Posterior vena cava (tissue), 2 donors: ENCODE data around the gene MYO7B. TPM values are rescaled to one million over a fixed set of nuclear protein-coding genes. Genes with fewer than 3 reads are reported as not detected.

Experiments
- DNase-seq: peaks from one replicate; pipeline ENCODE4 v3.0.0-alpha.2; 2020; ENCODE audit warnings: low spot score
- intact Hi-C, 2 donors: fragments of 100-400 bp; cut with DNase I; formaldehyde crosslinking; loops; one replicate each; pipeline versions ENCODE4 v1.14.1 to v1.14.2; 2022 to 2023
- long read RNA-seq, 2 donors: library from polyadenylated mRNA; unstranded; transcript quantifications; one replicate each; pipeline ENCODE4 v2.0.0, GENCODE V29; 2020 to 2021
- total RNA-seq, 2 donors: library from RNA; stranded (reverse); fragmentation: NEBNext Ultra II Directional; extraction: Animal tissue kit (Norgen Biotek cat#: 25700); gene quantifications; one replicate each; pipeline ENCODE4 v1.2.1, GENCODE V29; 2021
- donor health status: DM: yes; HTN: yes; CAD: no.
- donor health status: DM: yes; HTN: yes; CAD: no.

MYO7B gene
- total RNA-seq = under 1 TPM; 0.67 to 0.79 TPM
- long read RNA-seq, donor 1 = 0 reads
- long read RNA-seq, donor 2, partial matches to known transcripts = 0 of 1 reads
- long read RNA-seq, donor 2, other reads (novel, unspliced or antisense) = 1 of 1 reads

DNA sequence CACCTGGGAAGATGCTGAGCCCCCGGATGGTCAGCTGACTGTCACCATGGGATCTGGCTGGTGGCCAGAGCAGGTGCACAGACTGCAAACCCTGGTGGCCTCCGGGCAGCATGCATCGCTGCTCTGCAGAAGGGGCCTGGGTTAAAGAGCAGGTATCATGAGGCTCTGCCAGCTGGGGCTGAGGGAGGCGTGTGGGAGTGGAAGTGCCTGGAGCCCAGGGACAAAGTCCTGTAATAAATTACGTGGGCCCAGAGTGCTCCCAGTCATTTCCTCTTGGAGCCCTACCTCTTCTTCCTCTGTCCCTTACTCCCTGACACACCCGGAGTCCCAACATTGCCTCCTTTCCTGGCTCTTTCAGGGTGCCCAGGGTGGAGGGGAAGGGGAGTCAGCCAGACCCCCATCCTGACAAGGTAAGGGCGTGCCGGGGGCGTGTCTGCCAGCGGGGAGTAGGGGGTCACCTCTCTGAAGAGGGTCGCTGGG, at the start of gene MYO7B:
Gene MYO7B, plus strand, starts transcription at position 262 of the 480 bp plus-strand sequence. CDS start 24,040 bp downstream, outside the sequence.
- no peak for DNase-seq
- intact Hi-C loops = no loop called here

DNA sequence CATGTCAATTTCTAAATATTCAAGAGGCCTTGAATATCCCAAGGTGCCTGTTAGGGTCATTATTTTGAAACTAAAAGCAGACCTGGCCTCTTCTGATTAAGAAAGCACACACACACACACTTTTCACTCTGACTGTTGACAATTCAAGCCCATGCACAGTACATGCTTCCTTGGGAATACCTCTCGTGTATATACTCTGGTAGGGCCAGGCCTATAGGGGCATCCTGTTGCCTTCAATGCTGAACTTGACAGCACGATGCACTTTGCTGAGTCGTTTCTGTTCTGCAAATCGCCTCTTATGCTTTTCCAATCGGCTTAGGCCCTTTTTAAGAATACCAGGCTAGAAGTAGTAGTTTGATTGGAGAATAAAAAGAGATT, 49.8 kb upstream of the MYO7B start:
- intact Hi-C loops = loop anchor here in 1 of 2 donors (5.0 kb wide), 1 partner anchor 168 kb away; no protein-coding TSS in a partner anchor
- DNase-seq = no peak

DNA sequence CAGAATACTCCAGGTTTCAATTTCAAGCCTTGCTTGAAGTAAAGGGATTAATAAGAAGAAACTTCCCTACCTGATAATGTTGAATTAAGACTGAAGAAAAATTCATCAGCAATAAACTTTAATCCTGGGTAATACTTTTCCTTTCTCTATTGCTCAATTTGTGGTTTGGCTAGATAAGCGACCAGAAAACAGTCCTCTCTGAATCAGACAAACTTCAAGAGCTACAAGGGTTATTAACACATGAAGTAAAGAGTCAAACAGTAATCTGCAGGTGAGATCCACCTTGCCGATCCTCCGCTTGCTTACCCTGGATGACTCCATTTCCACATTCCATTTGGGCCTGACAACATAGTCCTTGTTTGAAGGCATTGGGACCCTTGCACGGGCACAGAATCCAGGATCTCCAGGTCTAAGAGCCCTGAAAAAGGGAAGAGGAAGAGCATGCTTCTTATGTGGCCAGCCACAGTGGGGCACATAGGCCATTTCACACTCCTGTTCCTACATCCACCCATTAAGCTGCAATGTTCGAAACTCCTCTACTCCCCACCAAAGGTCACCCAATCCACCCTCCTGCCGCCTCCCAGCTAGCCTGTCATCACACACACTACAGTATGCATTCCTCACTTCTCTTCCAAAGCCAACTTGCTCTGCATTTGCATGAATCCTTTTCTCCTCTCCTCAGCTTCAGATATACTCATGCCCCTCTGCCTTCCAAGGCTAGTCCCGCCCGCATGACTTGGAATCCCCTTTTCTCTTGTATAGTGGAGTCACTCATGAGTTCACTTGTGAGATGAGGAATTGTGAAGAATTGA, 49.0 kb upstream of the MYO7B start:
- intact Hi-C loops = loop anchor here in 1 of 2 donors (5.0 kb wide), 1 partner anchor 169 kb away; no protein-coding TSS in a partner anchor
- DNase-seq = no peak

DNA sequence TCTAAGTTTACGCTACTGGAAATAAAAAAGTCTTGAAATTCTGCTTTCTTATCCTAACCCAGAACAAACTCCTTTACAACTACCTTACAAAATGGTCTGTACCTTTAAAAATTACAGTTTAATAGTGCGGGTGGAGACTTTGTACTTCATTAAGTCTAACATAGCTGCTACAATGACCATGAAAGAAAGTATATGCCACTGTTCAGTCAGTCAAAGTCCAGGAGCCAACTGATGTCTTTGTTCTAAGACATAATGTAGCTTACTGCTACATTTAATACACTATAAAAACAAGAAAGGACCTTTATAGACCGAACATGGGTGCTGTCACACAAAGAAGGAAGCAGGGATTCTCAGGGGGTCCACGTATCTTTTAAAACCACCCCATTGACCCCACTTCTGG, 45.2 kb upstream of the MYO7B start:
- intact Hi-C loops = no loop called here
- no peak for DNase-seq

DNA sequence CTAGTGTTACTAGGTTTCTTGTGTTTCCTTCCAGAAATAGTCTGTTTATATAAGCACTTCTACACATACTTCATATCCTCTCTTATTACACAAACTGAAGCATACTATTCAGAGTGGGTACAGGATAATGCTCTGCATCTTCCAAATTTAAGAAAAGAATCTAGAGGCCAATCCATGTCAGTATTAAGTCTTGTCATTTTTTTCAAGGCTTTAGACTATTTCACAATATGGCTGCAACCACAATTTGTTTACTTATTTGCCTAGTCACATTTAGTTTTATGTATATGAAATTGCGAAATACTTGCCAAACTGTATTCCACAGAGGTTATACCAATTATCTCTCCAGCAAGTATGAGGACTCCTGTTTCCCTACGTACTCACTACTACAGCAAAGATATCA, 37.1 kb upstream of the MYO7B start:
- intact Hi-C loops = no loop called here
- no peak for DNase-seq

DNA sequence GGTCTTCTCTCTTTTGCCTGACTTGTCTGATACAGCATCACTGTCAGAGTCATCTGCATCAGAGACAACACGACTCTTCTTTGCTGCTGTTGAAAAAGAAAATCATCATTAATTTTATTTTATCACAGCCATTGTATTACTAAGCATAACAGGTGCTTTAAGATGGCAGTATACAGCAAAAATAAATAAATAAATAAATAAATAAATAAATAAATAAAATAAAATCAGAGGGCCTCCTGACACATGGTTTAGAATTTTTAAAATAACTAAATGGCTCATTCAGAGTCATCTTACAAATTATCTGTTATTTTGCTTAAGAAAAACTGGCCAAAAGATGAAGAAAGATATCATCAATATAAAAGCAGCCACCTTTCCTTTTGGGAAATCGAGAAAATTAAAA, 32.0 kb upstream of the MYO7B start:
- DNase-seq = no peak
- intact Hi-C loops = loop anchor here in 1 of 2 donors (10.0 kb wide), 1 partner anchor 191 kb away; no protein-coding TSS in a partner anchor

DNA sequence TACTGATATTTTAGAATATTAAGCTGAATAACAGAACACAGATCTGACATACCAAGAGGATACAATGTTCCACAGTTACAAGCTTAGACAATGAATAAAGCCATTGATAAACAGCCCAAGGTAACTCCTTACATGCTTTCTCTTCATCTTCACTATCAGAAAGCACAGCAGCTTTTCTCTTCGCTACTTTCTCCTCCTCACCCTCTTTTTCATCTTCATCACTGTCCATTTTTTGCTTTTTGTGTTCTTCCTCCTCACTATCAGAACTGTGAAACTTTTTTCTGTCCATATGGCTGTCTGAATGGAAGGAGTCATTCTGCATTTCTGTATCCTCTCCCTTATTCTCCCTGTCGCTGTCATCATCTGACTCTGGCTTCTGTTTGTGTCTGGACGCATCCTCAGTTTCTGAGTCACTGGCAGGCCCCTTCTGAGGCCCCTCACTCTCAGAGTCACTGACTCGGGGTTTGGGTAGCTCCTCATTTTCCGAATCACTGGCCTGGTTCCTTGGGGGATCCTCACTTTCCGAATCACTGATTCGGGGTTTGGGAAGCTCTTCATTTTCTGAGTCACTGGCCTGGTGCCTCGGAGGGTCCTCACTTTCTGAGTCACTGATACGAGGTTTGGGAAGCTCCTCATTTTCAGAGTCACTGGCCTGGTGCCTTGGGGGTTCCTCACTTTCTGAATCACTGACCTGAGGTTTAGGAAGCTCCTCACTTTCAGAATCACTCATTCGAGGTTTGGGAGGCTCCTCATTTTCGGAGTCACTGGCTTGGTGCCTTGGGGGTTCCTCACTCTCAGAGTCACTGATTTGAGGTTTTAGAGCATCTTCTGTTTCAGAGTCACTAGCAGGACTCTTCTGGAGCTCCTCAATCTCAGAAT, 30.7 kb upstream of the MYO7B start:
- intact Hi-C loops = loop anchor here in 1 of 2 donors (10.0 kb wide), 1 partner anchor 190 kb away; no protein-coding TSS in a partner anchor
- no peak for DNase-seq

DNA sequence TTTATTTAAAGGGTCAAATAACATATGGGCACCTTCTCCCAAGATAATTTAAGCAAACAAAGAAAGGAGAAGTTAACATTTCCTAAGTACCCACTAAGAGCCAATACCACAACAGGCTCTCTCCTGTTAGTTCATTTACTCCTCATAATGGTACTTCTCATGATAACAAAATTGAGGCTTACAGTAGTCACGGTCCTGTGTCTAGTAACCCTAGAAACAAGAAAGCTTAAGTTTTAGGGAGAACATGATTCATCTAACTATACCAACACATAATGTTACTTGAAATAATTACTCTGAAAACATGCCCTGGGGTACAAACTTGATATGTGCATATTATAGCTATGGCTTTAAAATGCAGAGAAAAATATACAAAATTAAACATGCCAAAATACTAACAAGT, 29.0 kb upstream of the MYO7B start:
- DNase-seq = no peak
- intact Hi-C loops = loop anchor here in 1 of 2 donors (10.0 kb wide), 1 partner anchor 188 kb away; no protein-coding TSS in a partner anchor

DNA sequence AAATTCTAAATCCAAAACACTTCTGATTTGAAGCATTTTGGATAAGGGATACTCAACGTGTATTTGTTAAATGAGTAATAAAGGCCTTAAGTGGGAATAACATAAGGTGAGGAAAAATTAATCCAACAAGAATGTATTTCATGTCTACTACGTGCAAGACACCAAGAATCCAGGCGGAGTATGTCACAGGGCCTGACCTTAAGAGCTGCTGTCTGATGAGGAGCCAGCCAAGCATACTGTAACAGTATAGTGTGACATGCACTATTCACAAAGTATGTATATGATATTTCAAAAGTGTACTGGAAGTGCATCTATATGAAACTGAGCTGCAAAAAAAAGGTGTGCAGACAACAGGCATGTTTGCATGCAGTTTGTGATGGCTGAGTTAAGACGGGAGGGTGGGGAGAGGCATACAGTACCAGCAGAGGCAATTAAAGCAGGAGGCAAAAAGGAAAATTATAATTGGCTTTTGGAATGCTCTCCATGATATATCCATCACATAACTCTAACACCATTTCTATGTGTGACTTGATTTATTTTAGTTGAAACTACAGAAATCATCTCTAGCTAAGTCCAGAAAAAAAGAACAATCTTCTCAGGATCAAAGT, 27.4 kb upstream of the MYO7B start:
- intact Hi-C loops = loop anchor here in 1 of 2 donors (10.0 kb wide), 1 partner anchor 187 kb away; no protein-coding TSS in a partner anchor

DNA sequence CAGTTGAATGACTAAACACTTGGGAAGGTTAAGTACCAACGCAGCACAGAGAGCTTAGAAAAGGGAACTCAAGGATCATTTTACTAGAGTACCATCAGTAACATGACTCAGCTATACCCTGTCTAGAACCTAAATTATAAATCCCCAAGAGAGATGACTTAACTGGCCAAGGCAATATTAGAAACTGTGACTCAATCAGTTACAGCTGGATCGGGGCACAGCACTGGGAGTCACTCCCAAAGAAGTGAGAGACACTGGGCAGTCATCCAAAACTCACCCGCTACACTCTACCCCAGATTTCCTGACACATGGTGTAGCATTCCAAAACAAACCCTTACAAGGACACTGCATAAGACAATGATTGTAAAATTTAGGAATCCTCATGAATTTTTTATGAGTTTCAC, 26.9 kb upstream of the MYO7B start:
- peak; percentile 90 for DNase-seq
- intact Hi-C loops = loop anchor here in 1 of 2 donors (10.0 kb wide), 1 partner anchor 186 kb away; no protein-coding TSS in a partner anchor

More for the DNA sequence above, 27.4 kb upstream of the MYO7B start:
- no peak for DNase-seq

DNA sequence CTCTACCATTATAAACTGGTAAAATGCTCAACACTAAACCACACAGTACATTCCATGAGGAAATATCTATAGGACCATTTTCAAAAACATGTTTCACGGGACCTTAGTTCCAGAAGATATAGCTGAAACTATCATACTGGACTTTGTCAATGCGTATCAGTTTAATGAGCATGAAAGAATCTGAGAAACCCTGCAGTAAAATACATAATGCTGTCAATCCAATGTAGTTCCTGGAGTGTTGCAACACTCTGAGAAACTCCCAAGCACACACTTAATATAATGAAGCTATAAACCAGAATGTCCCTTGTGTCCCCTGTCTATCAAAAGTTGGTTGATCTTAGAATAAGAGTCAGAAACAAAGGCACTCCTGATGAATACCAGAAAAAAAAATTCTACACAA, 25.4 kb upstream of the MYO7B start:
- DNase-seq = no peak
- intact Hi-C loops = no loop called here

DNA sequence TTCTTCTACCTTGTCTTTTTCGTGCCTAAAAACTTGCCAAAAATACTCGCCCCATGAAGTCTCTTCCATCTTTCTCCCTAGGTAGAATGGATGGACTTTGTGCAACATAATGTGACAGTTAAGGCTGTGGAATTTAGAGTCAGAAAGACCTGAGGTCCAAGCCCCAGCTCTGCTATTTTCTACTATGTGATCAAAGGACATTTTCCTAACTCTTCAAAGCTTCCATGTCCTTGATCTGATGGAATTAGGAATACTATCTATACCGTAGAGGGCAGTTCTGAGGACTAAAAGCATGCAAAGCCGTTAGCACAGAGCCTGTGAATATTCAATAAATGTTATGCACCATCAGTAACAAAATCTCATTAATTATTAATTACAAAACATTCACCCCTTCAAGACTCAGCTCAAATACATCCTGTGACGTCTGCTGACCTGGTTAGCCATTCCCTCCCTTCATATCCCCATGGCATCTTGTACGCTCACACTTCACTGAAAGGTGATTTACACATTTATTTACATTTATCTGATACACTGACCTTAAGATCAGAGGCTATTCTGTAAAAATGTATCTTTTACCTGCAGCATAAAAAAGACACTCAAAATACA, 24.3 kb upstream of the MYO7B start:
- intact Hi-C loops = no loop called here
- no peak for DNase-seq

DNA sequence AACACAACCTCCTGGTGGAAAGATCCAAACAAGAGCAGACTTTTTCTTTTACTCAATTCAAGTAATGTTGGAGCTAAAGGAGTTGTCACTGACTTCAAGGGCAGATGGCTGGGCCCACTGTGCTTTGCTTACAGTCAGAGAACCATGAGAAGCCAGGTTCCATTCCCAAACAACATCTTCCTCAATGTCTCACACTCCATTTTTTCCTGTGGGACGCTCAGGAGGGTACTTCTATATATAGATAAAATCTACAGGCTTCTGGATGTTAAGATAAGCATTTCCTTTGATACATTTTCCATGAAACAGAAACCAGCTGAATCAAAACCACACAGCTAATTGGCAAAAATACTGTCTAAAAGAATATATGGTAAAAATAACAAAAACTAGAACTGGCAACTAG, 23.6 kb upstream of the MYO7B start:
- intact Hi-C loops = no loop called here
- no peak for DNase-seq

DNA sequence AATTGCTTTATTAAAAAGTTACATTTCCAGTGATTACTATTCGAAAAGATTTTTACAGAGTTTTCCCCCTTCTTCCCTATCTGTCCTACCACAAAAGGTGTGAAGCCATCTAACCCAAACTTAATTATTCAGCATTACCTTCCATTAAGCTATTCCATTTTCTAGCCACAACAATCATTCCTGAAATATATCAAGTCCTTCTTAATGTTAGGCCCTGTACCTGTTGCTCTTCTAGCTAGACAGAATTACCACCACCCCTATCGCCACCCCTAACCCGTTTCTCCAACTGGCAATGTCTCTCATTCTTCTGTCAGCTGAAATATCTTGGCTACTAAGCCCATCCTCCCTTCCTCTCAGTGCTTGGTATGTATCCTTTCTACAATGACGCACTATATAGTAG, 23.1 kb upstream of the MYO7B start:
- intact Hi-C loops = no loop called here
- DNase-seq = no peak

DNA sequence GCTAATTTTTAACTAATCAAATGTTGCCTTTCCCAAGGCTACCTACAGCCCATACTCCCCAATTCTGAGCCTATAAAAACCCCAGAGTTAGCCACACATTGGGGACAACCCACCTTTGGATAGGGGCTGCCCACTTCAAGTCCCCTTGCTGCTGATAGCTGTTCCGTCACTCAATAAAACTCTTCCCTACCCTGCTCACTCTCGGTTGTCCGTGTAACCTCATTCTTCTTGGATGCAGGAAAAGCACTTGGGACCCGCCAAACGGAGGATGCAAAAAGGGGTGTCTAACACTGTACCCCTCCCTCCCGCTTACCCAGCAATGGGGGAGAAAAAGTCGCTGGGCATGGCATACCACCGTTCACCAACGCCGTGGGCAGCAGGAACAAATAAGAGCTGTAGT, 21.4 kb upstream of the MYO7B start:
- intact Hi-C loops = no loop called here
- no peak for DNase-seq

DNA sequence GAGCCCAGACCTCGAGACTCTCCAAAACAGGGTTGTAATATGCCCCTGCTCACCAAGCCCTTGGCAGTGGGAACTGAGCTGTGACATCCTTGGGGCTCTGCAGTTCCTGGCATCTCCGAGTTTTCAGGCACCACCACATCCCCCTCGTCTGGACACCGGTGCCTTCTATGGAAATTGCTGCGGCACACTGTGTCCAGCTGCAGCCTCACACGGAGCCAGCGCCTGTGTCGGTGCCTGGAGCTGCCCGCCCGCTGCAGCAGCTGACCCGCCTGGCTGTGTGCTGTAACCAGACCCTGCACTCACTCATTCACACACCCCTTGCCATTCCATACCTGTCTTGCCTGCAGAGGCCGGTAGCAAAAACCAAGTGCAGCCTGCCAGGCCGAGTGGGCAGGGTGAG, 21.0 kb upstream of the MYO7B start:
- intact Hi-C loops = no loop called here

DNA sequence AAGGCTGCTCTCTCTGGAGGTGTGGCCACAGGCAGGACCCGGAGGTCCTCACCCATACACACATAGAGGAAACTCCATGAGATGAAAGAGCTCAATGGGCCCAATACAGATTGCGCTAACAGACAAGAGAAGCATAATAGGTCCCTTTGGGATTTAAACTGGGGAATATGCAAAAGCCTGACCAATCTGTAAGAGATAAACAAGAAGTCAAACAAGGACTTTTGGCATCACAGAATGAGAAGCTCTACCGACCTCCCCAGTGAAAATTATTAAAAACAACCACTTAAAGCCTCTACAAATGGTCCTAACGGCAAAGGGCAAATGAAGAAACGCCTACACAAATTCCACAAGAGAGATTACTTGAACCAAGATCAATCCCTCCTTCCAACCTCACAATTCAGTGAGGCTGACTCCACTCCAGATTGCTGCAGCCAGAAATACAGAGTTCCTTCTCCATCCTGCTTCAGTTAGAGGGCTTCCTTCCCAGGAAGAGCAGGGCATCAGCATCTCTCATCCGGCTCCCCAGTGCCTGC, 20.0 kb upstream of the MYO7B start:
- intact Hi-C loops = no loop called here
- no peak for DNase-seq

More for the DNA sequence above, 21.0 kb upstream of the MYO7B start:
- DNase-seq = no peak

DNA sequence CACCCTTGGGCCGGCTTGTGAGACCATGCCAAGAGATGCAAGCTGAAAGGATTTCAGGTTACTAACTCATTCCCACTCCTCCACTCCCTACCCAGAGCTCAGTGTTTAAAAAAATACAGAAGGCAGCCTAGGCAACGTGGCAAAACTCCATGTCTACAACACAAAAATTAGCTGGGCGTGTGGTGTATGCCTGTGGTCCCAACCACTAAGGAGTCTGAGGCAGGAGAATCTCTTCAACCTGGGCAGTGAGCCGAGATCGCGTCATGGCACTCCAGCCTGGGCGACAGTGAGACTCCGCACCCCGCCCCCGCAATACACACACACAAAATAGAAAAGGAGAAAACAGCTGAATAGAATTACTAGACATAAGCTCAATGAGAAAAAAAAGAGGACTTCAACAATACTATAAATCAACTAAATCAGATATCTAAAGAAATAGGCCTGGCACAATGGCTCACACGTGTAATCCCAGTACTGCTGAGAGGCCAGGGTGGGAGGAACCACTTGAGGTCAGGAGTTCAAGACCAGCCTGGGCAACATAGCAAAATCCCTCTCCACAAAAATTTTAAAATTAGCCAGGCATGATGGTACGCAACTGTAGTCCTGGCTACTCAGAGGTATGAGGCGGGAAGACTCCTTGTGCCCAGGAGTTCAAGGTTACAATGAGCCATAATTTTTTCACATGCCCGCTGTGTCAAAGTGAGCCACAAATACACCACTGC, 19.3 kb upstream of the MYO7B start:
- intact Hi-C loops = no loop called here
- peak; percentile 97 for DNase-seq
